HG02885 (cell line): ENCODE measurements around the gene BIN1.
A peak's percentile ranks its signal among the peaks of the same experiment; 100 is the strongest.

Experiments
- ATAC-seq: cut with Tn5 transposase; IDR thresholded peaks from one replicate; pipeline ENCODE4 v1.9.1; 2021; ENCODE audit warnings: mild to moderate bottlenecking; ENCODE audit not compliant: unreplicated experiment, poor library complexity

The BIN1 gene, protein sequence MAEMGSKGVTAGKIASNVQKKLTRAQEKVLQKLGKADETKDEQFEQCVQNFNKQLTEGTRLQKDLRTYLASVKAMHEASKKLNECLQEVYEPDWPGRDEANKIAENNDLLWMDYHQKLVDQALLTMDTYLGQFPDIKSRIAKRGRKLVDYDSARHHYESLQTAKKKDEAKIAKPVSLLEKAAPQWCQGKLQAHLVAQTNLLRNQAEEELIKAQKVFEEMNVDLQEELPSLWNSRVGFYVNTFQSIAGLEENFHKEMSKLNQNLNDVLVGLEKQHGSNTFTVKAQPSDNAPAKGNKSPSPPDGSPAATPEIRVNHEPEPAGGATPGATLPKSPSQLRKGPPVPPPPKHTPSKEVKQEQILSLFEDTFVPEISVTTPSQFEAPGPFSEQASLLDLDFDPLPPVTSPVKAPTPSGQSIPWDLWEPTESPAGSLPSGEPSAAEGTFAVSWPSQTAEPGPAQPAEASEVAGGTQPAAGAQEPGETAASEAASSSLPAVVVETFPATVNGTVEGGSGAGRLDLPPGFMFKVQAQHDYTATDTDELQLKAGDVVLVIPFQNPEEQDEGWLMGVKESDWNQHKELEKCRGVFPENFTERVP

DNA sequence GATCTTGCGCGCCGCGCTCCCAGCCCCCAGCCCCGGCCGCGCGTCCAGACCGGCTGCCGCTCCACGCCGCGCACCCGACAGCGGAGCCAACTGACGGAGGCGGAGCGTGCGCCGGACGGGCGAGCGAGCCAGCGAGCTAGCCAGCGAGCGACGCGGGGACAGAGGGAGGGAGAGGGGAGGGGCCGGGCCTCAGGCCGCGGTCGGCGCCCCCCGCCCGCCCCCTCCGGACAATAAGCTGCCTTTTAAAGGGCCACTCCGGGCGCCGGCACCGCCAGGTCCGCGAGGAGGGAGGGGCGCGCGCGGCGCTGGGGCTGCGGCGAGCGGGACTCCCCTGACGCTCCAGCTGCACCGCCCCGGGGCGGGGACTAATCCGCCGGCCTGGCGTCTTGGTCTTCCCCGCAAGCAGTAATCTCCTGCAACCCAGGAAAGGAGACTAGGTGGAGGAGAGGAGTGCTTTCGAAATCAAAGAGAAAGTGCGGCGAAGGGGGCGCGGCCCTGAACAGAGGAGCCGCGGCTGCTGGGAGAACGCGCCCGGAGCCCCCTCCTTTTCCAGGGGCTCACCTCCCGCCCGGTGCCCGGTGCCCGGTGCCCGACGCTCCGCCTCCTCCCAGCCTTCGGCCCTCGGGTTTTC lies at the start of gene BIN1:
TSS of gene BIN1 (minus strand) at position 164 of the 631 bp plus-strand sequence. CDS start 211 bp downstream, outside the sequence.
- peak; percentile 92 for ATAC-seq

DNA sequence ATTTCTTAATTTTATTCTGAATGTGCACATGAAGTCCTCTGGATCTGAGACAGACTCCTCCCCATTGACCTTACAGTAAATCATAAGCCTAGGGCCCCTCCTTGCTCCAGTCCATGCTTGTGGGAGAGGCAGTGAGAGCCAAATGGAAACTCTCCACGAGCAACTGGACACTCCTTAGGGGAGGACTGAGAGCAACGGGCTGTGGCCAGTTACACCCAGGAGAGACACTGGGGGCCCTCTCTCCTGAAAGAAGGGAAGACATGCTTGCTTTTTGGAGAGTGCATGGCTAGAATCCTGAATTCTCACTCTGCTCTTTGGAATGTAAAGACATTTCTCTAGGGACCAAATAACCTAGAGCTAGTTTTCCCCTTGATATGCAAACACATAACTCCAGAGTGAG lies 49.0 kb upstream of the BIN1 start:
- ATAC-seq = no peak

DNA sequence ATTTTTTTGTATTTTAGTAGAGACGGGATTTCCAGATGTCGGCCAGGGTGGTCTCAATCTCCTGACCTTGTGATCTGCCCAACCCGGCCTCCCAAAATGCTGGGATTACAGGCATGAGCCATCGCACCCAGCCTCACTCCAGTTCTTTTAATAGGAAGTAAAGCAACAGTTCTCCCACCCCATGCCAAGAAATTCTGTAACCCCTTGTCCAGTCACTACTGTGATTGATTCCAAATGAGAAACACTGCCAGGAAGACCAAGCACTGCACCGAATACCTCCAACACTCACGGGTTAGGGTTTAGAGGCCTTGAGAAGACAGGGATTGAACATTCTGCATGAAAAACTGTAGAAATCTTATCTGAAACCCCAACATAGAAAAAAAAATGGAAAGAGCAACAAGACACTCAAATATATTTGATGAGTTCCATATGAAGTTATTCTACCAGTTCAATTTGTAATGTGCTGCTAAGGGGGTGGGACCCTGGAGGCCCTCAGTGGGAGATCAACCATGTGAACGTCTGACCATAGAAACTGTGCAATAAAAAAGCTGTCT lies 48.2 kb upstream of the BIN1 start:
- no peak for ATAC-seq

DNA sequence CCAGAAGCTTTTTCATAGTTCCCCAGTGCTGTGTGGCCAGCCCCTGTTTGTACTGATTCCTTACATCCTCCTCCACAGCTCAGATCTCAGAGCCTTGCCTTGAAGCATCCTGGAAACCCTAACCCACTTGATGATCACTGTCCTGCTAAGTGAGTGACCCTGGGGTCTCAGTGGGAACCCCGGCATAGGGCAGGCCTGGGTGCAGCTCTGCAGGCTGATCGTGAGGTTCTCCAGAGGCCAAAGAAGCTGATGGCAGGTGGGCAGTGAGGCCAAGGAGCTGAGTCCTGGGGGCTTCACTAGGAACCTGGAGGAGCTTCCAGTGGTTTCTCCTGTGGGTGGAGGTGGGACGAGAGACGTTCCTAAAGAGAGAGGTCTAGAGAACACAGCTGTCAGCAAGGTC lies 47.4 kb upstream of the BIN1 start:
- no peak for ATAC-seq

DNA sequence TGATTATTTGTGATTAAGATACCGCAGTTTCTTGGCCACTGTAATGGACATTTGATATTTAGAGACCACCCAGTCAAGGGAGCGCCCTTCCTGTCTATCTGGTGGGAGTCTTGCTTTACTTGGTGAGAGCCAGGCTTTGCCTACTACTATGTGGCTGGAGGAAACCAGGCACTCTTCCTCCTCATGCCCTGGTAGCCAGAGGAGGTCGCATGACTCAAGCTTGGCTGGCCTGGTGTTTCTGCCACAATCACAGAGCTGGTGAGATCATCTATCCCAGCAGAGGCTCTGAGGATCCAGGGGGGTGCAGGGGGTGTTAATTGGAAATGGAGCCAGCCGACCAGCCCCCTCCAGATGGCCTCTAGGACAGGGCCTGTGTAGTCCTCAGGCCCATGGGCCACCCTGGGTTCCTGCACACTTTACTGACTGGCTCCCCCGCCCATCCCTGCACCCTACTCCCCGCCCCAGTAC lies 46.8 kb upstream of the BIN1 start:
- ATAC-seq = no peak

DNA sequence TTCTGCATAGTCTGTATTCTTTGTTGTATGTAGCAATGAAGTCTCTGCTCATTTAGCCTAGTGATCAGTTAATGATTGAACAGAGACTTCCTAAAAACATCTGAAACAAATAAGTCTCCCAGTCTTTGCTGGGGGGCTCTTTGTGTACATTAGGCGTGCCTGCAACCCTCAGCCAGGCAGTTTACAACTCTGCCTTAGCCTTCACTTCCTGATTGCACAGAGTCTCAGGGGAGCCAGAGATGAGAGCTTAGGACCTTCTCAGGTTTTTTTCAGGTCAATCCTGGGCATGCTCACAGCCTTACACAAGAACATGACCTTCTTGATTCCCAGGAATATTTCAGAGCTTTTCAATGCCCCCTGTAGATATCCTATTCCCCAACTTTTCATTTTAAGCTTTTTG lies 44.0 kb upstream of the BIN1 start:
- no peak for ATAC-seq

DNA sequence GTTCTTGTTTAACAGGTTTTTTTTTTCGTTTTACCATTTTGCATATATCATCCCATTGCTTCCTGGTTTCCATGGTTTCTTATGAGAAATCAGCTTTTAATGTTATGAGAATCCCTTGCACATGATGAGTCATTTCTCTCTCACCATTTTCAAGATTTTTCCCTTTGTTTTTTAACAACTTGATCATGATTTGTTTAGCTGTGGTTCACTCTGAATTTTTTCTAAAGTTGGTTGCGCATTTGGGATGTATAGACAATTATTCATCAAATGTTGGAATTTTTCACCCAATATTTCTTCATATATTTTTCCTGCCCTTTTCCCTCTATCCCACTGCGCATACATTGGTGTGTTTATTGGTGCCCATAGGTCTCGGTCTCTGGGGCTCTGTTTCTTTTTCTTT lies 42.4 kb upstream of the BIN1 start:
- ATAC-seq = no peak

DNA sequence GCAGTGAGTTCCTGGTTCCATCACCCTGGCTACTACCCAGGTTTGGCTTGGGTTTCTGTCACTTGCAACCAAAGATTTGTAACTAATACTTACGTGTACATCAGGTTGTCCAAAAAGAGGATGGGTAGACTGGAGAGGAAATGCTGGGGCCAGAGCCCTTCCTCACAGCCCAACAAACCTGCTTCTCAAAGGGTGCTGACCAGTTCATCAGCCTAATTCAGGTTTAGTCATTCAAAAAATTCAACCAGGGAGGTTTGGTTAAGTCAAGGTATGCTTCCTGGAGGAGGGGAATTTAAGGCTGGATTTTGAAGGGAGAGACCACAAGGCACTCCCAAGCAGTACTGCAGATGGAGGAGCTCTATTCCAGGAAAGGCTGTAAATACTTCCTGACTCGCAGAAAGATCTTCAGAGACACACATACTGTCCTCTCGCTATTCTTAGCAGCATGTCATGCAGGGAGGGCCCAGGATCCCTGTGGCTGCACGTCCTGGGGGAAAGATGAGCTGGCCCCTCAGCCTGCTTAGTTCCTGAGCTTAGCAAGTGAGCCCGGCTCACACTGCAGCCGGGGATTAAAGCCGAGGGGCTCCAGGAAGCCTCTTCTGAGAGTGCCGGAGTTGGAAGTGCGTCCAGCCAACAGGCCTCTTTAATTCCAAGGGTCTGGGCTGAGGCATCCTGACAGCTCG lies 40.0 kb upstream of the BIN1 start:
- ATAC-seq = no peak

DNA sequence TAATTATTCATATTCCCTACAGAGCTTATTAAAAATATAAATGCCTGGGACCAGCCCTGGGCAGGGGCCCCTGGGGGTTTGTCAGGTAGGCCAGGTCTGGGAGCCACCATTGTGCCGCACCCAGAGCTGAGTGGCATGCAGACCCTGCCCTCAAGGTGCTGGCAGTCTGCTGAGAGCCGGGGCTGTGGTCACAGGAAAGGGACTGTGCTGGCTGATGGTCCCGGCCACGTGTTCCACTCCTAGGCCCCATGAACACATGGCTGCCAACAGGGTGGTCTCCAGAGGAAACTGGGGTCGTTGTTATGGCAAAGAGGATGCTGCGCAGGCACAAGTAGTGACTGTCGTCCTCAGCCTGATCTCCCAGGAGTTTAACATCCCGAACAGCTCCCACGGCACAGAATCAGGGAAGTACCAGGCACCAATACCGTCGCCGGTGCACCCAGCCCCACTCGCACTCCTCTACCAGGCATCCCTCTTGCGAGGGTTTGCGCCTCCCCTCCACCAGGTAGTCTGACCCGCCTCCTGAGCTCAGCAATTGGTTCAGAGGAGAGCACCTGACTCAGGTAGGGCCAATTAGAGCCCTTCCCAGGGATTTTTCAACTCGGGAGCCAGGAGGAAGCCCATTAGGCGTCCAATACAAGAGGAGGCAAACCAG lies 39.2 kb upstream of the BIN1 start:
- no peak for ATAC-seq

DNA sequence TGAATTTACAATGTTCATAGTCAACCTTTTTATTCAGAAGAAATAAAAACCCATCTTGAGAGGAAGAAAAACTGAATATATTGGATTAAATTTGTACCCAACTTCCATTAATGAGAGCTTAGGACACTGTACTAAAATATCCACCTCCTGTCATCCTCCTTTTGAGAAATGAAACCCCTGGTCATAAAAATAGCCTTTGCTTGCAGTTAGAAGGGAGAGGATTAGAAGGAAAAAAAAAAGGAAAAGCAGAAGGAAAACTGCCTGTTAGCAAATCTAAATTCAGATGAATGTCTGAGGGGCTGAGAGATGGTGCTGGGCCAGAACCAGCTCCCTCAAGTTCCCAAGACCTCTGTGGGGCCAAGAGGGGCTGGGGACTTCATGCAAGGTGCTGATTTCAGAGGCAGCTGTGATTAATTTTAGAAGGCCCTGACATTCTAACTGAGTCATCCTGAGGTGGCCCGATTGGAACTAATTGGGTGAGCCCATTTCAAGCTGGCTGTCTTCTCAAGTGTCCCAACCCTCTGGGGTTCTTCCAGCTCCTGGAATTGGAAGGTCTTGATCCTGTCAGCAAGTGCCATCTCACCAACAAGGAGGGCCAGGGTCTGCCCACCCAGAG lies 38.4 kb upstream of the BIN1 start:
- ATAC-seq = no peak

DNA sequence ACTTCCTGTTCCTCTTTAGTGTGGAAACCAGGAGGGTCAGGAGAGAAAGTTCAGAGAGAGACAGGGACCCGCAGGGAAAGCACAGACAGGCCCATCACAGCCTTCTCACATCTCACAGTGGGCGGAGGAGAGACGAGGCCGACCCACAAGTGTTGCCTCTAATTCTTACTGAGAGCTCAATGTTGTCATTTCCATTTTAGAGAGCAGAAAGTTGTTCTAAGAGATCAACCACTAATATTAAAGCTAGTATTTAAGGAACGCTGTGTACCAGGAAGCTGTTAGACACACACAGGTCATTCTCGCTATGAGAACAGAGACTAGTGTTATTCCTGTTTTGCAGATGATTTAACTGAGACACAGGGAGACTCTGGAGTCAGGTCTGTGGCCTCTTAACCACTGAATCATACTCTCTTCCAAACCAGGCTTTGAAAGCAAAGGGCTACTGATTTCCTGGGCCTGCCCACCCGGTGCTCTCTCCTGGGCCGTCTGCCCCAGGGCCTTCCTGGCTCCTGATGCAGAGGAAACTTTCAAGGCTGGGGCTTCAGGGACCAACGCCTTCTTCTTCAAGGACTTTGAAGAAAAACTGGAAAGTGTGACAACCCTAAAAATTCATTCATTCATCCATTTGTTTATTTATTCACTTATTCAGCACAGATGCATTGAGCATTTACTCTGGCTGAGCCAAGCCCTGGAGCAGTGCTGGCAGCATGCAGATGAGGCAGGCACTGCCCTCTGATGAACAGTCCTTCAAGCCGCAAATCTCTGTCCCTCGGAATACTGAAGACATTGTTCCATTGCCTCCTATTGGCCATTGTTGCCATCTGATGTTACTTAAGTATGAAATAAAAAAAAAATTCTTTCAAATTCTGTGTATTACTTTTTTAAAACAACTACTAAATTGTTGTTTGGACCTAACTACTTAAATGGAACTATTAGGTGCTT lies 37.2 kb upstream of the BIN1 start:
- no peak for ATAC-seq

DNA sequence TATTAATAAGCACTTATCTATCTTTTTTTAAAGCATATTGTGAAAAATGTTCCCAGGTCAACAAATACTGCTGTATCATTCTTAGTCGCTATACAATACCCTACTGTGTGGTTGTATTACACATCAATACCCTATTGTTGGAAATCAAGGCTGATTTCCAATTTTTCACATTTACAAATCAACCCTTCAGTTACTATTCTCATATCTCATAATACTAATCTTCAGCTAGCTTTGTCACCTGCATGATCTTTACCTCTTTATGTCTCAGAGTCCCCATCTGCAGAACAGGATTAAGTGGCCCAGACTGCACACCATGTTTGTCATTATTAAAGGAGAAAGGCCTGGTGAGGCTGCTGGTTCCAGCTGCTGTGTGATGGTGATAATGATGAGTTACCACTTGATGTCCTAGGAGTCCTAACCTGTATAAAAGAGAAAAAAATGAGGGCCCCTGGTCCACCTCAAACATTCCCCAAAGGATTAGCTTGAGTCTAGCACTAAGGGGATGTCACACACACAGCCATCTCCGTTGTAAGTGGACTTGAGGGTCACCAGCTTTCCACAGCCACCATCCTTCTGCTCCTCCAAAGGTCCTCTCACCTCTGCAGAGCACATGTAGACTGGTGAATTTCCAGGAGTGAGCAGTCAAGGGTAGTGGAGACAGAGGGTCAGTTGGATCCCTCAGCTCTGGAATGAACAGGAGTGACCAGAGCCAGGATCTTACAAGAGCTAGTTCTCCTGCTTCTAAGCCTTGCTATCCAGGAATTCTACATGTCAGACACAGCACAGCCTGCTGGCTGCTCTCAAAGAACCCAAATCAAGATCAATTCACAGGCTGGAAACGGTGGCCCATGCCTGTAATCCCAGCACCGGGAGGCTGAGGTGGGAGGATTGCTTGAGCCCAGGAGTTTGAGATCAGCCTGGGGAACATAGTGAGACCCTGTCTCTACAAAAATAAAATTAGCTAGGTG lies 36.0 kb upstream of the BIN1 start:
- ATAC-seq = no peak

DNA sequence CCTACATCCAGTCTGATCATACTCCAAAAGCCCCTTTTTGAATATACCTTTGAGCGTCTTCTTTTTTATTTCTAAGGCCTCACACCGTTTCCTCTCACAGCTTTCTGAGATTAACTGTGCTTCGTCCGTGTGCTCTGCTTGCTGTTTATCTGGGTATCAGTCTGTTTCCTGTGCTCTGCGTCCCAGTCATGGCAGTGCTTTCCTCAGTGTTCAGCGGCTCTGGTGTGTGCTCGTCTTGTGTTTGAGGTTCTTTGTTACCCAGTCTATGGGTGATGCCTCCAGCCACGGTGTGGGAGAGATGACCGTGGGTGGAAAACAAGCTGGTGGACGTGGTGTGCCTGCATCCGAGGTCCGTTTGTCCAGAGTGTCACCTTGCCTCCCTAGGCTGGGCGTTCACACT lies 33.6 kb upstream of the BIN1 start:
- ATAC-seq = no peak

DNA sequence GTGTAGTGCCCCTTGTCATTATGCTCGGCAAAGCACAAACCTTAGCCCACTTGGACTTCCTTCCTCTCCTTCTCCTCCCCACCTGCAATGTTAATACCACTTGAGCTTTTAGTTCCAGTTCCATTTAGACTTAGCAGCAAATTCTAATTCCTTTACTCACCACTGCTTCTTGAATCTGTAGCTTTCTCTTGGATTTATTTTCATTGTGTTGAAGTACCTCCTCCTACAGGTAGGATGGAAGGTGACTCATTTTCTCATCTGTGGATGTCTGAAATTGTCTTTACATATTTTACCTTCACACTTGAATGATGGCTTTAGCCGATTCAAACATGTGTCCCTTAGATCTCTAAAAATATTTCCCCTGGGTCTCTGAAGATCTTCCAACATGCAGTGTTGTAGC lies 32.8 kb upstream of the BIN1 start:
- ATAC-seq = no peak

DNA sequence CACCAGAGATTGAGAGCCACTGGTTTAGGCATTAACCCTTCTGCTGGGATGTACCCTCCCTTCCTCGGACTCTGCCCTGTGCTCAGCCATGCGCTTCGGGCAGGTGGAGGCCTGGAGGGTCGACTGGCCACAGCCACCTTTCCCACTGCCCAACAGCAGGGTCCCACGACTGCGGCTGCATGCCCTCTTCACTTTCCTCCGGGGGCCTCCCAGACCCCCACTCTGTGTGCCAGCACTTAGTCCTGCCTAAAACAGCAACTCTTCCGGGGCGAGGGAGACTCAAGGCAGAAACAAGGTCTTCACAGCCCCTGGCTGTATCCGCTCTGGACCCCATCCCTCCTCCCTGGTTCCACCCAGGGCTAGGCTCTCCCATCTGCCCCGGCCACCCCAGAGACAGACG lies 31.3 kb upstream of the BIN1 start:
- no peak for ATAC-seq

DNA sequence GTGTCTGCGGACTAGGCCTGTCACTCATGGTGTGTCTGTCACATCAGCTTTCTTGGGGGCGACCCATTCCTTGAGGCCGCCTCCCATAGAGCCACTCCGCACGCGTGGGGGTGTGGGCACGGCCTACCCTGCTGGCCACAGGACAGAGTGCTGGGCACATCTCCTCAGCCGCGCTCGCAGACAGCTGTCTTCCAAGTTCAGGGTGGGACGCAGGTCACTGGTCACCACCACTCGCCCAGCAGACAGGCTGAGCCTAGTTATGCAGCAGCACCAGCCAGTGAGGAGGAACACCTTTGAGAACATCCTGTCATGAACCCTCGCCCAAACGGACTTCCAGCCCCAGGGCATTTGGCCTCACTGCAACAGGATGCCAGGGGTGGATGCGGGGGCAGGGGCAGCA lies 30.8 kb upstream of the BIN1 start:
- ATAC-seq = no peak

DNA sequence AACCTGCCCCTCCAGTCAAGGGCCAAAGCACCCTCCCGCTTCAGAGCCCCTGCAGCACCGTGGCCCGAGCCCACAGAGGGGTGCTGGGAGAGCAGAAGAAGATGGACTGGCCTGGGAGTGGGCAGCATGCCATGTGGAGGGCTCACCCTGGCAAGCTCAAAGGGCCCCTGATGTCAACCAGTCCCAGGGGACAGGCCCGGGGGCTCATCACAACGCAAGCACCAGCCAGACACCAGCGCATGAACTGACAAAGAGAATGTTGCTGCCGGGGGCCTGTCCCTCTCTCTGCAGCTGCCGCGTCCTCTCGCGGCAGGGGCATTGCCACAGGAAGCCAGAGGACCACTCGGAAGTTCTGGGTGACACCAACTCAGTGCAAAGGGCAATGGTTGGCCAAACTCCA lies 30.3 kb upstream of the BIN1 start:
- no peak for ATAC-seq
